HG03571 (cell line): Measurements from ENCODE around the gene EDARADD.

Experiments
- ATAC-seq: cut with Tn5 transposase; IDR thresholded peaks from one replicate; pipeline ENCODE4 v1.9.1; 2021; ENCODE audit not compliant: unreplicated experiment

Gene EDARADD

GRCh38 chr1:236391008-236391407 lies 3.1 kb upstream of the EDARADD start:
- ATAC-seq = no peak

GRCh38 chr1:236392182-236392581 lies 1.9 kb upstream of the EDARADD start:
- no peak for ATAC-seq

GRCh38 chr1:236394879-236395229 lies 768 bp downstream of the EDARADD start:
- ATAC-seq = peak; percentile 9

- peak; percentile 79 for ATAC-seq
Observed at GRCh38 chr1:236395230-236395946, 1.3 kb downstream of the EDARADD start.

- ATAC-seq = no peak
Observed at GRCh38 chr1:236395947-236396664, 2.0 kb downstream of the EDARADD start.

GRCh38 chr1:236396665-236397043 lies 2.6 kb downstream of the EDARADD start:
- ATAC-seq = no peak

- no peak for ATAC-seq
Observed at GRCh38 chr1:236397173-236397759, 3.2 kb downstream of the EDARADD start.

GRCh38 chr1:236398538-236398937 lies 4.5 kb downstream of the EDARADD start:
- no peak for ATAC-seq

GRCh38 chr1:236400061-236400603 lies 6.0 kb downstream of the EDARADD start:
- no peak for ATAC-seq

- no peak for ATAC-seq
Observed at GRCh38 chr1:236401698-236402097, 7.6 kb downstream of the EDARADD start.

GRCh38 chr1:236403905-236404696 lies 10.0 kb downstream of the EDARADD start:
- ATAC-seq = no peak

- no peak for ATAC-seq
Observed at GRCh38 chr1:236407059-236407458, 13.0 kb downstream of the EDARADD start.

- no peak for ATAC-seq
Observed at GRCh38 chr1:236413688-236414087, 19.6 kb downstream of the EDARADD start.

GRCh38 chr1:236416165-236416564 lies 22.1 kb downstream of the EDARADD start:
- ATAC-seq = no peak

GRCh38 chr1:236417336-236417735 lies 23.2 kb downstream of the EDARADD start:
- no peak for ATAC-seq

- no peak for ATAC-seq
Observed at GRCh38 chr1:236419502-236419901, 25.4 kb downstream of the EDARADD start.

GRCh38 chr1:236421022-236421421 lies 26.9 kb downstream of the EDARADD start:
- ATAC-seq = no peak

- ATAC-seq = no peak
Observed at GRCh38 chr1:236421850-236422516, 27.9 kb downstream of the EDARADD start.

- ATAC-seq = no peak
Observed at GRCh38 chr1:236422517-236422876, 28.4 kb downstream of the EDARADD start.

GRCh38 chr1:236425031-236425663 lies 31.1 kb downstream of the EDARADD start:
- peak; percentile 92 for ATAC-seq
